ENCODE results near the gene LSP1.
"Not testable (repeated sequence)": the region's sequence is repeated elsewhere in the genome, so short reads cannot be mapped to it uniquely, and the experiment has no call there.

The LSP1 gene, protein sequence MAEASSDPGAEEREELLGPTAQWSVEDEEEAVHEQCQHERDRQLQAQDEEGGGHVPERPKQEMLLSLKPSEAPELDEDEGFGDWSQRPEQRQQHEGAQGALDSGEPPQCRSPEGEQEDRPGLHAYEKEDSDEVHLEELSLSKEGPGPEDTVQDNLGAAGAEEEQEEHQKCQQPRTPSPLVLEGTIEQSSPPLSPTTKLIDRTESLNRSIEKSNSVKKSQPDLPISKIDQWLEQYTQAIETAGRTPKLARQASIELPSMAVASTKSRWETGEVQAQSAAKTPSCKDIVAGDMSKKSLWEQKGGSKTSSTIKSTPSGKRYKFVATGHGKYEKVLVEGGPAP

DNA sequence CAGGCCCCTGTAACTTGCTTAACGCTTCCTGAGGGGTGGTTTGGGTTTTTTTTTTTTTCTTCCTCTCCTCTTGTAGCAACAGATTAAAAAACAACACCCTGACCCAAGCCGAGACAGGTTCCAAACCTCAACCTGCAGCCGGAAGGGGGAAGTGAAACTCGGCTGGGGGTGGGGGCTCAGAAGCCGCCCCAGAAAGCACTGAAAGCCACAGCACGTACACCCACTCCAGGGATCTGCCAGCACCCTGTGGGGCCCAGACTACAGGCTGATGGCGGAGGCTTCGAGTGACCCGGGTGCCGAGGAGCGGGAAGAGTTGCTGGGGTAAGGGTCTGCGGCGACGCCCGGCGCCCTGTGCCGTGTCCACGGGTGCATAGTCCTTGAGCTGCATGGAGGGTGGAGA, at the start of gene LSP1:
Gene LSP1, plus strand, starts transcription at position 208 of the 400 bp plus-strand sequence. Its CDS starts 61 bp downstream, at position 269.
- H3K27me3 ChIP-seq (ENCODE audit: low read depth), result no peaks in the 10 kb centered on the region
- in situ Hi-C loops (cut with MboI; ENCODE audit: low sequenced_read_pairs), result loop anchor here (25.0 kb wide), 1 partner anchor 309 kb away; the partner anchor contains the start of genes INS and TH
- H3K4me1 ChIP-seq, result no peaks in the 10 kb centered on the region
- no peak within 1 kb of the TSS for H3K4me3 ChIP-seq
- no peaks in the 10 kb centered on the region for H3K36me3 ChIP-seq (replicated peaks)
- H3K9me3 ChIP-seq, result no peaks in the 10 kb centered on the region
- no peak for DNase-seq (ENCODE audit: low spot score in 2 of 2)

DNA sequence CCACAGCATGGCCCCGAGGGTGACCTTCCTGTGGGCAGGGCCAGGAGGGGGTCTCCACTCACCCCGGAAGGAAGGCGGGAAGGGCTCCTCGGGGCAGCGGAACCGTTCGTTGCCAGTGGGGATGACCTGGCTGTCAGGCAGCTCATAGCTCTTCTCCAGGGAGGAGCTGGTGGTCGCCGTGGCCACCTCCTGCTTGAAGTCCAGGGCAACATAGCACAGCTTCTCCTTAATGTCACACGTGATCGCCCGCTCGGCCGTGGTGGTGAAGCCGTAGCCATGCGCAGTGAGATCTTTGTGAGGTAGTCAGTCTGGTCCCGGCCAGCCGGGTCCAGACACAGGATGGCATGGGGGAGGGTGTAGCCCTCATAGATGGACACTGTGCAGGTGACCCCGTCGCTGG, 49.6 kb upstream of the LSP1 start:
- in situ Hi-C loops (cut with MboI; ENCODE audit: low sequenced_read_pairs), result no loop called here
- Histone ChIP-seq H3K4me3 (no peak overlapping the region), H3K36me3 (replicated peaks) (no peaks in the 10 kb centered on the region), H3K9me3 (no peaks in the 10 kb centered on the region), H3K4me1 (no peaks in the 10 kb centered on the region), H3K27me3 (ENCODE audit: low read depth) (no peaks in the 10 kb centered on the region)
- DNase-seq (ENCODE audit: low spot score in 2 of 2), result no peak

DNA sequence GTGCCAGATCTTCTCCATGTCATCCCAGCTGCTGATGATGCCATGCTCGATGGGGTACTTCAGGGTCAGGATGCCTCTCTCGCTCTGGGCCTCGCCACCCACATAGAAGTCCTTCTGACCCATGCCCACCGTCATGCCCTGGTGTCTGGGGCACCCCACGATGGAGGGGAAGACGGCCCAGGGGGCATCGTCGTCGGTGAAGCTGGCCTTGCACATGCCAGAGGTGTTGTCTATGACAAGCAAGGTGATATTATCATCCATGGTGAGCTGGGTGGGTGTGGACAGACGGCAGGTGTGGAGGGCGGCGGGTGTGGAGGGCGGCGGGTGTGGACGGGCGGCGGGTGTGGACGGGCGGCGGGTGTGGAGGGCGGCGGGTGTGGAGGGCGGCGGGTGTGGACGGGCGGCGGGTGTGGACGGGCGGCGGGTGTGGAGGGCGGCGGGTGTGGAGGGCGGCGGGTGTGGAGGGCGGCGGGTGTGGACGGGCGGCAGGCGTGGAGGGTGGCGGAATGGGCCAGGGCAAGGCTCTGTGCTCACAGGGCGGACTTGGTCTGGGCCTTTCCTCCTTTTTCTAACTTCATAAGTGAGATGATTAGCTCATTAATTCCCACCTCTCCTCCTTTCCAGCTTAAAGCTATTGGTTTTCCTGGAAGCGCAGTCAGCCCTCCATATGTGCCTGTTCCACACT, 48.9 kb upstream of the LSP1 start:
- H3K9me3 ChIP-seq; H3K36me3 ChIP-seq (replicated peaks); H3K4me1 ChIP-seq; H3K4me3 ChIP-seq; H3K27me3 ChIP-seq (ENCODE audit: low read depth); in situ Hi-C loops (cut with MboI; ENCODE audit: low sequenced_read_pairs); DNase-seq (ENCODE audit: low spot score in 2 of 2): not testable (repeated sequence)

DNA sequence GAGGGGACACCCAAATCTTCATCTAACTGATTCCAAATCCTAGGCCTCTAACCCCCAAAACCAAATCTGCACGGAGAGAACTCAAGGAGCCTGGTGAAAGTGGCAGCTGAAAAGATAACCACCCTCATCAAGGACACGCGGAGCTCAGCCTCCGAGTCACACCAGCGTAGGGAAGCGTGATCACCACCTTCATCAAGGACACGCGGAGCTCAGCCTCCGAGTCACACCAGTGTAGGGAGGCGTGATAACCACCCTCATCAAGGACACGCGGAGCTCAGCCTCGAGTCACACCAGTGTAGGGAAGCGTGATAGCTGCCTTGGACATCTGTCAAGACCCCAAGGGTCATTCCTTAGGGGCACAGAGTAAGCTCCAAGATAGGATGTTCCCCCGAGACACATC, 47.4 kb upstream of the LSP1 start:
- Histone ChIP-seq H3K9me3 (no peaks in the 10 kb centered on the region), H3K36me3 (replicated peaks) (no peaks in the 10 kb centered on the region), H3K4me1 (no peaks in the 10 kb centered on the region), H3K4me3 (no peak overlapping the region), H3K27me3 (ENCODE audit: low read depth) (peaks cover 4% of the 10 kb centered on the region; the same call in 1 of the 2 replicates)
- in situ Hi-C loops (cut with MboI; ENCODE audit: low sequenced_read_pairs), result no loop called here
- DNase-seq (ENCODE audit: low spot score in 2 of 2), result no peak

DNA sequence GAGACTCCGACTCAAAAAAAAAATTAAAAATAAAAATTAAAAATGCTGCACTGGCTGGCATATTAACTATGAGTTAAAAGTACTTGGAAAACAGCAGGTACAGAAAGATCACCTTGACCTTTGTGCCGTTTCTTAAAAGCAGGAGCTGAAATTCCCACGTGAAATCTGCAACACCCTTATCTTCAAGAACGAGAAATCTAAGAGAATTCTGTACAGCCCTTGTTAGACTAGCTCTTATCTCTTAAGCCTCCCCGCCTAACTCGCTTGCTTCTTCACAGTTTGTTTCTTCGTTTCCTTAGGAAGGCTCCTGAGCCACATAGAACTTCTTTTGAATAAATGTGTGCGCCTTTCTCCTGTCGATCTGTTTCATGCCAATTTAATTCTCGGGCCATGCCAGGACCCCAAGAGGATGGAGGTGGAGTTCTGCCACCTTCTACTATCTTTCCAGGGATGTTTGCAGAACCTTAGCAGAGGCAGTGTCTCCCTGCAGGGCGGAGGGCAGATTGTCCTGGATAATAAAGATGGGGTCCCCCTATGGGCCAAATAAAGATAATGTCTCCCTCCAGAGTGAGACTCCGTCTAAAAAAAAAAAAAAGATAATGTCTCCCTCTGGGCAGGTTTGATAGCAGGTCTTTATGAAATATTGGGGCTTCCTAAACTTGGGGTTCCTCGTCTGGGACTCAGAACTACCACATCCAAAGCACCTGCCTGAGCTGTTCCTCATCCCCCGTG, 45.5 kb upstream of the LSP1 start:
- Histone ChIP-seq H3K4me1 (no peaks in the 10 kb centered on the region), H3K4me3 (no peak overlapping the region), H3K27me3 (ENCODE audit: low read depth) (peaks cover 9% of the 10 kb centered on the region), H3K9me3 (no peaks in the 10 kb centered on the region), H3K36me3 (replicated peaks) (no peaks in the 10 kb centered on the region)
- no peak for DNase-seq (ENCODE audit: low spot score in 2 of 2)
- in situ Hi-C loops (cut with MboI; ENCODE audit: low sequenced_read_pairs), result no loop called here

DNA sequence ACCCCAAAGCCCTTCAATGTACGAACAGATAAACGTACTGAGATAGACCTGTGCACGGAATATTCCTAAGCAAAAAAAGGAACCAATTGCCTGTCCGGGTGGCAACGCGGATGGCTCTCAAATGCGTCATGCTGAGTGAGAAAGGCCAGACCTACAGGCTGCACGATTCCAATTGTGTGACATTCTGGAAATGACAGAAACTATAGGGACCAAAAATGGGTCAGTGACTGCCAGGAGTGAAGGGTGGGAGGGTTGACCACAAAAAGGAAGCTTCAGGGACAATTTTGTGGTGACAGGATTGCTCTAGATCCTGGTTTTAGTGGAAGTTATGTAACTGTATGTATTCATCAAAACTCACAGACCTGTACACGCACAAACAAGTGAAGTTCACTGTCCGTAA, 42.1 kb upstream of the LSP1 start:
- Histone ChIP-seq H3K4me1 (no peaks in the 10 kb centered on the region), H3K36me3 (replicated peaks) (no peaks in the 10 kb centered on the region), H3K4me3 (no peak overlapping the region), H3K9me3 (no peaks in the 10 kb centered on the region), H3K27me3 (ENCODE audit: low read depth) (peaks cover 9% of the 10 kb centered on the region)
- in situ Hi-C loops (cut with MboI; ENCODE audit: low sequenced_read_pairs), result no loop called here
- no peak for DNase-seq (ENCODE audit: low spot score in 2 of 2)

DNA sequence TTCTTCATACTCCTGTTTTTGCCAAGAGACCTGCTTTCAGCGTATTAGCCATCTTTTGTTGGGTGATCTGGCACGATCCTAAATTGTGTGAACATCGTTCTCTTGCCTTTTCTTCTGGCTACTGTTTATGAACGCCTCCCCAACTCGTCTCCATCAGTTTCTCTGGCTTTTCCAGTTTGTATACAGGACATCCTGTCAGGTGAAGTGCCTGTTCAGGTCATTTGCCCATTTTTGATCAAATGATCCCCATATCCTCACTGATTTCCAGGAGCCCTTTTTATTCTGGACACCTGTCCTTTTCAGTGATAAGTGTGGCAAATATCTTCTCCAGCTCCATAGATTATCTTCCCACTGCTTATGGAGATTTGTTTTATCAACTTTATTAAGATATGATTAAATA, 40.6 kb upstream of the LSP1 start:
- Histone ChIP-seq H3K9me3 (no peaks in the 10 kb centered on the region), H3K36me3 (replicated peaks) (no peaks in the 10 kb centered on the region), H3K27me3 (ENCODE audit: low read depth) (peaks cover 9% of the 10 kb centered on the region), H3K4me3 (no peak overlapping the region), H3K4me1 (no peaks in the 10 kb centered on the region)
- in situ Hi-C loops (cut with MboI; ENCODE audit: low sequenced_read_pairs), result no loop called here
- no peak for DNase-seq (ENCODE audit: low spot score in 2 of 2)

DNA sequence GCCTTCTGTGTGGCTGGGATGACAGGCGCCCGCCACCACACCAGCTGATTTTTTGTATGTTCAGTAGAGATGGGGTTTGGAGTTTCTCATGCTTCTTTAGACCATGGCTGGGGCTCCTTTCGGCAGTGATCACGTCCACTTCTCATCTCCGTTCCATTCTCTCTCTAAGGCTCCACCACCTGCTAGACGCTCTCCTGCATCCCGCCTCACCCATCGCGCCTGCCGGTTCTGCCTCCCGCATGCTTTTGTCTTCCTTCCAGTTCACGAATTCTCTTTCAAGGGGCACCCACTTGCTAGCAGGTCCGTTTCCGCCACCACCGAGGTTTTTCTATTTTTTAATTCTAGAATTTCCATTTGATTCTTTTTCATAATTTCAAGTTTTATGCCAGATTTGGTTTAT, 40.1 kb upstream of the LSP1 start:
- DNase-seq (ENCODE audit: low spot score in 2 of 2), result no peak
- in situ Hi-C loops (cut with MboI; ENCODE audit: low sequenced_read_pairs), result no loop called here
- H3K4me1 ChIP-seq, result no peaks in the 10 kb centered on the region
- H3K36me3 ChIP-seq (replicated peaks), result no peaks in the 10 kb centered on the region
- H3K4me3 ChIP-seq, result no peak overlapping the region
- H3K27me3 ChIP-seq (ENCODE audit: low read depth), result peaks cover 9% of the 10 kb centered on the region
- no peaks in the 10 kb centered on the region for H3K9me3 ChIP-seq

DNA sequence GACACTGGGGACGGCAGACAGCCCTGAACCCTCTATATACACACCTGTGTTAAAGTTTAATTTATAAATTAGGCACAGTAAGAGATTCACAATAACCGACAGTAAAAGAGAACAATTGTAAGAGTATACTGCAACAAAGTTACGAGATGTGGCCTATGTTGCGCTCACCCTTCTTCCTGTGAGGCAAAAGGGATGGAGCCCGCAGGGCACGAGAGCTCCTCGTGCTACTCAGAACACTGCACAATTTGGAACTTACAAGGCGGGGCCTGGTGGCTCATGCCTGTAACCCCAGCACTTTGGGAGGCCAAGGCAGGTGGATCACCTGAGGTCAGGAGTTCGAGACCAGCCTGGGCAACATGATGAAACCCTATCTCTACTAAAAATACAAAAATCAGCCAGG, 39.5 kb upstream of the LSP1 start:
- DNase-seq (ENCODE audit: low spot score in 2 of 2); H3K9me3 ChIP-seq; H3K4me1 ChIP-seq; in situ Hi-C loops (cut with MboI; ENCODE audit: low sequenced_read_pairs); H3K36me3 ChIP-seq (replicated peaks); H3K4me3 ChIP-seq; H3K27me3 ChIP-seq (ENCODE audit: low read depth): not testable (repeated sequence)

DNA sequence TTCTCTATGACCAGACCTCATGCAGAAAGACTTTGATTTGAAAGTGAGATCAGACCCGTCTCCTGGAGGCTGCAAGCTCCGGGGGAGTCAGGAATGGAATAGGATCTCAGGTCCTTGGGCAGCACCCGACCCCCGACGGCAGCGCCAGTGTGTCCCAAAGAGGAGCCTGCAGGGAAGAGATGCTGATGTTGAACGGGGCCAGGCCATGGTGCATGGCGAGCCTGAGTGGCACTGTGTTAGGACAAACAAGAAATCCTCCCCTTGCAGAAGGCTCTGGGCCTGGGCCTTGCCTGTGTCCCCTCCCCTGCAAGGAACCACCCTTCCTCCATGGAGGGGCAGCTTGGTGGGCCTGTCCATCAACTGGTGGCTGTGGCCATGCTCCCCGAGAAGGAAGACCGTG, 38.2 kb upstream of the LSP1 start:
- H3K9me3 ChIP-seq, result no peaks in the 10 kb centered on the region
- H3K4me1 ChIP-seq, result no peaks in the 10 kb centered on the region
- H3K4me3 ChIP-seq, result no peak overlapping the region
- peaks cover 9% of the 10 kb centered on the region for H3K27me3 ChIP-seq (ENCODE audit: low read depth)
- DNase-seq (ENCODE audit: low spot score in 2 of 2), result no peak
- H3K36me3 ChIP-seq (replicated peaks), result no peaks in the 10 kb centered on the region
- in situ Hi-C loops (cut with MboI; ENCODE audit: low sequenced_read_pairs), result no loop called here

DNA sequence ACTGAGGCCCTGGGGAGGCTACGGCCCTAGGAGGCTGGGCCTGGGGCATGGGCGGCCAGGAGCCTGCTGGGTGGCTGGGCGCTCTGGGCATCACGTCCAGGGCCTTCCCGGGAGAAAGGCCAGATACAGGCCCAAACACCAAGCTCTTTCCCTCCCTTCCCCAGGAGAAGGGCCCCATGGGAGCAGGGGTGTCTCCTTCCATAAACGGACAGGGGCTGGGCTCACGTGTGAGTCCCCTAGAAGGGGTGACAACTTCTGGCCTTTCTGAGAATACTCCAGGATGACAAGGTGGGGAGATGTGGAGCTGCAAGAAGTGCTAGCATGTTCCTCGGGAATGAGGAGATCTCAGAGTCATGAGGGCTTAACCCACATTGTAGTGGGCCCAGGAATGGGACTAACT, 37.6 kb upstream of the LSP1 start:
- H3K27me3 ChIP-seq (ENCODE audit: low read depth), result peaks cover 7% of the 10 kb centered on the region
- no peaks in the 10 kb centered on the region for H3K9me3 ChIP-seq
- no peaks in the 10 kb centered on the region for H3K4me1 ChIP-seq
- no peak overlapping the region for H3K4me3 ChIP-seq
- H3K36me3 ChIP-seq (replicated peaks), result no peaks in the 10 kb centered on the region
- no peak for DNase-seq (ENCODE audit: low spot score in 2 of 2)
- in situ Hi-C loops (cut with MboI; ENCODE audit: low sequenced_read_pairs), result no loop called here

DNA sequence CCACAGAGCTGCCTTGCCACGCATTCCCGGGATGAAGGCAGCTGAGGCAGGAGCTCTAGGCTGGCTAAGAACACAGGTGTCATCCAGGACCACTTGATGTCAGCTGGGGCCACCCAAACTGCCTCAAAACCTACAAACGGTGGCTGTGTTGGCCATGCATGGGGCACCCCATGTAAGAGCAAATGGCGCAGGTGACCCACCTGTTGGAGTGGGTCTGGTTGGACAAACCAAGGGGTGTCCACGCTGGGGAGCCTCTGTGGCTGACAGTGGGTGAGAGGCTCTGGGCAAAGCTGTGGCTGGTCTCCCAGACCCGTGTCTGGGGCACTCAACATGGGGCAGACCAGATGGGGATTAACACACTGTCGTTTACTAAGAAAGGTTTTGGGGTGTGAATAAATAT, 37.1 kb upstream of the LSP1 start:
- no peak overlapping the region for H3K4me3 ChIP-seq
- peaks cover 3% of the 10 kb centered on the region for H3K27me3 ChIP-seq (ENCODE audit: low read depth)
- H3K4me1 ChIP-seq, result no peaks in the 10 kb centered on the region
- in situ Hi-C loops (cut with MboI; ENCODE audit: low sequenced_read_pairs), result no loop called here
- H3K36me3 ChIP-seq (replicated peaks), result no peaks in the 10 kb centered on the region
- H3K9me3 ChIP-seq, result no peaks in the 10 kb centered on the region
- no peak for DNase-seq (ENCODE audit: low spot score in 2 of 2)

DNA sequence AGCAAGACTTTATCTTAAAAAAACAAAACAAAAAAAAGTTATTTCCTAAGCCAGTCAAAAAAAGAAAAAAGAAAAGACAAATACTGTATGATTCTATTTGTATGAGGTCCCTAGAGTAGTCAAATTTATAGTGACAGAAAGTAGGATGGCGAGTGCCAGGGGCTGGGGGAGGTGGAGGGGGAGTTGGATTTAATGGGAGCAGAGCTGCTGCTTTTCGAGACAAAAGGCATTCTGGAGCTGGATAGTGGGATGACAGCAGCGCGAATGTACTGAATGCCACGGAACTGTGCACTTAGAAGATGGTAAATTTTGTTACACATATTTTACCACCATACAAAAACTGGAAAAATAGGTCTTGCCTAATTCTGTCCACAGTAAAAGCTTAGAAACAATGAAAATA, 35.9 kb upstream of the LSP1 start:
- H3K27me3 ChIP-seq (ENCODE audit: low read depth), result no peaks in the 10 kb centered on the region
- H3K4me3 ChIP-seq, result no peak overlapping the region
- no peaks in the 10 kb centered on the region for H3K4me1 ChIP-seq
- no peak for DNase-seq (ENCODE audit: low spot score in 2 of 2)
- in situ Hi-C loops (cut with MboI; ENCODE audit: low sequenced_read_pairs), result no loop called here
- no peaks in the 10 kb centered on the region for H3K36me3 ChIP-seq (replicated peaks)
- H3K9me3 ChIP-seq, result no peaks in the 10 kb centered on the region

DNA sequence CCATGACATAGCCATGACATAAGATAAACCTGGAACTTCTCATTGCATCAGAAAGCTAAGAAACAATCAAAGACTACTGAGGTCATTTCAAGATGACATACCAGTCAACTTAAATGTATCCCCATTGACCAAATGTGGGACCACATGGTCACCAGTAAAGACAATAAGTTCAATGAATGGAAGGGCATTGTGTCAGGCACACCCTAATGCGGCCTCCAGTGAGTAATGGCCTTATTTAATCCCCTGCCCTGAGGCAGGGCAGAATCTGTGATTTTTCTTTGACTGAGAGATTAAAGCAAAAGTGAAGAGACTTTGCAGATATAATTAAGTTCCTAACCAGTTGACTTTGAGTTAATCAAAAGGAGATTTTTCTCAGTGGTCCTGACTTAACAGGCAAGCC, 35.4 kb upstream of the LSP1 start:
- H3K36me3 ChIP-seq (replicated peaks), result no peaks in the 10 kb centered on the region
- in situ Hi-C loops (cut with MboI; ENCODE audit: low sequenced_read_pairs), result no loop called here
- DNase-seq (ENCODE audit: low spot score in 2 of 2), result peak; percentile 23 to 32
- H3K4me1 ChIP-seq, result no peaks in the 10 kb centered on the region
- no peak overlapping the region for H3K4me3 ChIP-seq
- no peaks in the 10 kb centered on the region for H3K27me3 ChIP-seq (ENCODE audit: low read depth)
- no peaks in the 10 kb centered on the region for H3K9me3 ChIP-seq

Data from HAP-1 (cell line).